GM23338 (cell line): ENCODE measurements around the gene CLDN6. TPM values are rescaled to one million over a fixed set of nuclear protein-coding genes. Genes with fewer than 3 reads are reported as not detected.

ENCODE experiments used
- ATAC-seq: fragments of 200-7000 bp; cut with Tn5 transposase; 3 replicates; pipeline ENCODE4 v1.9.1; 2020
- DNase-seq: peaks from one replicate; pipeline ENCODE4 v3.0.0-alpha.2; 2015; ENCODE audit warnings: low spot score
- H2AFZ ChIP-seq: fragments of 200-600 bp; sonication (generic); 2 replicates; pipeline ENCODE4 v1.8.0; 2016; ENCODE audit warnings: antibody characterized with exemption, mild to moderate bottlenecking, moderate library complexity
- H3F3A ChIP-seq: fragments of 200-600 bp; sonication (generic); replicated peaks from 2 replicates; pipeline ENCODE4 v1.8.0; 2017; ENCODE audit warnings: antibody characterized with exemption, mixed run types, low read depth
- H3K27ac ChIP-seq: fragments of 200-600 bp; sonication (generic); 2 replicates; pipeline ENCODE4 v1.6.1; 2016; ENCODE audit warnings: low read depth
- H3K27me3 ChIP-seq: fragments of 200-600 bp; sonication (generic); 2 replicates; pipeline ENCODE4 v1.8.0; 2016; ENCODE audit warnings: mild to moderate bottlenecking, mixed run types, moderate library complexity; ENCODE audit not compliant: insufficient read depth
- H3K36me3 ChIP-seq: fragments of 200-600 bp; sonication (generic); 2 replicates; pipeline ENCODE4 v1.8.0; 2016; ENCODE audit warnings: mild to moderate bottlenecking; ENCODE audit not compliant: insufficient read depth
- H3K4me1 ChIP-seq: fragments of 200-600 bp; sonication (generic); 2 replicates; pipeline ENCODE4 v1.8.0; 2016; ENCODE audit warnings: mild to moderate bottlenecking, moderate library complexity; ENCODE audit not compliant: insufficient read depth
- H3K4me2 ChIP-seq: fragments of 200-600 bp; sonication (generic); 2 replicates; pipeline ENCODE4 v1.7.1; 2017; ENCODE audit warnings: mixed run types
- H3K4me3 ChIP-seq: fragments of 200-600 bp; sonication (generic); 2 replicates; pipeline ENCODE4 v1.6.1; 2016; ENCODE audit warnings: mixed run types
- H3K79me2 ChIP-seq: fragments of 200-600 bp; sonication (generic); replicated peaks from 2 replicates; pipeline ENCODE4 v1.8.0; 2017; ENCODE audit warnings: mild to moderate bottlenecking; ENCODE audit not compliant: insufficient read depth
- H3K9me2 ChIP-seq: fragments of 200-600 bp; sonication (generic); 2 replicates; pipeline ENCODE4 v1.8.0; 2017; ENCODE audit not compliant: insufficient read depth
- H4K20me1 ChIP-seq: fragments of 200-600 bp; sonication (generic); replicated peaks from 2 replicates; pipeline ENCODE4 v1.8.0; 2017; ENCODE audit warnings: mild to moderate bottlenecking; ENCODE audit not compliant: insufficient read depth
- H3K27ac Mint-ChIP-seq: 2 replicates; pipeline ENCODE4 v1.8.0; 2020; ENCODE audit warnings: inconsistent platforms, mild to moderate bottlenecking, moderate library complexity, mixed read lengths
- H3K27me3 Mint-ChIP-seq: 3 replicates; pipeline ENCODE4 v1.8.0; 2022; ENCODE audit warnings: low read depth, mild to moderate bottlenecking, moderate library complexity, mixed read lengths, inconsistent platforms; ENCODE audit not compliant: insufficient read depth, poor library complexity
- H3K36me3 Mint-ChIP-seq: 3 replicates; pipeline ENCODE4 v1.8.0; 2021; ENCODE audit warnings: low read depth, mild to moderate bottlenecking, inconsistent platforms, moderate library complexity, mixed read lengths
- H3K4me1 Mint-ChIP-seq: 3 replicates; pipeline ENCODE4 v1.8.0; 2020; ENCODE audit warnings: mild to moderate bottlenecking, inconsistent platforms, mixed read lengths
- H3K4me3 Mint-ChIP-seq: 3 replicates; pipeline ENCODE4 v1.8.0; 2021; ENCODE audit warnings: moderate library complexity, mild to moderate bottlenecking, inconsistent platforms, mixed read lengths
- H3K9me3 Mint-ChIP-seq: 3 replicates; pipeline ENCODE4 v1.8.0; 2020; ENCODE audit warnings: moderate library complexity, mild to moderate bottlenecking, inconsistent platforms, mixed read lengths
- CREB1 ChIP-seq: fragments of 250-450 bp; sonication (Bioruptor Pico); IDR thresholded peaks from 2 replicates; pipeline ENCODE4 v1.5.0; 2020; ENCODE audit warnings: low read depth, mild to moderate bottlenecking, moderate library complexity
- CTCF ChIP-seq, 2 experiments: fragments of 200-600 bp in 1 of 2; sonication (generic) in 1 of 2; conservative IDR thresholded peaks; 2 replicates each; pipeline versions ENCODE4 v1.5.1 to v1.6.1; 2016 to 2017; ENCODE audit warnings: antibody characterized with exemption in 2 of 2, low read depth in 2 of 2, mild to moderate bottlenecking in 2 of 2, moderate library complexity in 1 of 2
- ETS1 ChIP-seq: IDR thresholded peaks from 2 replicates; pipeline ENCODE4 v1.6.1; 2016; ENCODE audit warnings: antibody characterized with exemption
- EZH2 ChIP-seq: fragments of 200-600 bp; sonication (generic); IDR thresholded peaks from one replicate; pipeline ENCODE4 v1.8.0; 2017; ENCODE audit warnings: antibody characterized with exemption, mild to moderate bottlenecking, low read depth; ENCODE audit not compliant: unreplicated experiment
- EZH2phosphoT487 ChIP-seq: fragments of 200-600 bp; sonication (generic); IDR thresholded peaks from one replicate; pipeline ENCODE4 v1.8.1; 2018; ENCODE audit warnings: antibody characterized with exemption; ENCODE audit not compliant: unreplicated experiment
- JUNB ChIP-seq: IDR thresholded peaks from one replicate; pipeline ENCODE4 v1.6.1; 2016; ENCODE audit warnings: antibody characterized with exemption; ENCODE audit not compliant: unreplicated experiment
- NANOG ChIP-seq: IDR thresholded peaks from 2 replicates; pipeline ENCODE4 v1.6.1; 2016; ENCODE audit warnings: antibody characterized with exemption, borderline replicate concordance
- POLR2AphosphoS5 ChIP-seq: IDR thresholded peaks from 2 replicates; pipeline ENCODE4 v1.6.1; 2016; ENCODE audit warnings: antibody characterized with exemption, low read depth
- REST ChIP-seq: IDR thresholded peaks from one replicate; pipeline ENCODE4 v1.6.1; 2018; ENCODE audit warnings: antibody characterized with exemption; ENCODE audit not compliant: unreplicated experiment
- STAT1 ChIP-seq: IDR thresholded peaks from one replicate; pipeline ENCODE4 v1.6.1; 2016; ENCODE audit warnings: antibody characterized with exemption; ENCODE audit not compliant: unreplicated experiment
- ZNF114 ChIP-seq: fragments of 250-450 bp; sonication (Bioruptor Pico); IDR thresholded peaks from 2 replicates; pipeline ENCODE4 v1.5.0; 2020; ENCODE audit warnings: mild to moderate bottlenecking, moderate library complexity
- ZNF331 ChIP-seq: fragments of 250-450 bp; sonication (Bioruptor Pico); IDR thresholded peaks from 2 replicates; pipeline ENCODE4 v1.5.0; 2020; ENCODE audit warnings: low read depth, mild to moderate bottlenecking, moderate library complexity
- ZNF462 ChIP-seq: fragments of 250-450 bp; sonication (Bioruptor Pico); IDR thresholded peaks from 2 replicates; pipeline ENCODE4 v1.5.0; 2020; ENCODE audit warnings: mild to moderate bottlenecking, moderate library complexity
- polyA plus RNA-seq: library from polyadenylated mRNA; unstranded; fragments of >200 nt; fragmentation: Nextera tagmentation; extraction: Ambion mirVana; gene quantifications from 2 replicates; pipeline ENCODE4 v1.2.1, GENCODE V29; 2016
- total RNA-seq: library from RNA; depleted of rRNA; stranded (reverse); fragments of >200 nt; shearing (Covaris generic); gene quantifications from 2 replicates; pipeline ENCODE4 v1.2.3, GENCODE V29; 2014

CLDN6 gene
- total and polyA plus RNA-seq, 2 experiments from 2014 or later: 537 to 1,028 TPM

- H3K4me1 ChIP-seq: peaks cover 14% of the 10 kb centered on the region
- H3K4me3 ChIP-seq: peak overlapping the region; percentile 84
- TF ChIP-seq NANOG (no peak), EZH2 (no peak), REST (no peak), ZNF114 (no peak), STAT1 (no peak), CREB1 (CRISPR knock-in tag) (no peak), ZNF462 (CRISPR knock-in tag) (no peak), EZH2phosphoT487 (no peak), POLR2AphosphoS5 (no peak), ZNF331 (CRISPR knock-in tag) (no peak), JUNB (no peak), CTCF (conservative IDR thresholded peaks at IDR 0.05; ENCODE audit: low read depth in 2 of 2) (no peak), ETS1 (no peak)
- H4K20me1 ChIP-seq: no peaks in the 10 kb centered on the region; the same call in 1 of the 2 replicates
- H2AFZ ChIP-seq: peak overlapping the region; percentile 90; the same call in 1 of the 2 replicates
- Mint-ChIP-seq H3K27me3 (peaks cover 17% of the 10 kb centered on the region), H3K36me3 (peaks cover 13% of the 10 kb centered on the region; the same call in 2 of the 3 replicates), H3K9me3 (no peaks in the 10 kb centered on the region), H3K4me1 (peaks cover 27% of the 10 kb centered on the region), H3K27ac (no peak overlapping the region; the same call in 1 of the 2 replicates), H3K4me3 (peak overlapping the region; percentile 73)
- H3K4me2 ChIP-seq: peak overlapping the region; percentile 82
- 0 out of 2 replicates have a peak overlapping the region, but pooled peaks have one; percentile 55 for H3K27ac ChIP-seq
- H3K27me3 ChIP-seq: peaks cover 4% of the 10 kb centered on the region; the same call in 1 of the 2 replicates
- no peak for ATAC-seq
- no peaks in the 10 kb centered on the region; the same call in 1 of the 2 replicates for H3K79me2 ChIP-seq
- H3K36me3 ChIP-seq: no peaks in the 10 kb centered on the region
- no peaks in the 10 kb centered on the region for H3K9me2 ChIP-seq
- DNase-seq: no peak
- peaks cover 15% of the 10 kb centered on the region for H3F3A ChIP-seq
Observed at GRCh38 chr16:3059723-3060242, 41.8 kb upstream of the CLDN6 start.
